Renal cortex interstitium (tissue), 11 donors: Measurements from ENCODE around the gene VAC14. TPM values are rescaled to one million over a fixed set of nuclear protein-coding genes. Genes with fewer than 3 reads are reported as not detected.

Experiments
- DNase-seq, 11 donors: peaks; one replicate each; pipeline ENCODE4 v3.0.0-alpha.2; 2013; ENCODE audit warnings: low read depth in 9 of 11, low spot score in 4 of 11; ENCODE audit errors: extremely low read depth in 1 of 11
- polyA plus RNA-seq, 3 donors: library from polyadenylated mRNA; unstranded; fragments of 120-200 nt; gene quantifications; one replicate each; pipeline ENCODE4 v1.2.1, GENCODE V29; 2013; ENCODE audit not compliant: insufficient read length in 3 of 3

VAC14 gene
- polyA plus RNA-seq, 3 donors, result 38.3 to 44.0 (median 44.0) TPM

GRCh38 chr16:70663524-70664324 is 137.2 kb downstream of the VAC14 start:
- no peak for DNase-seq

GRCh38 chr16:70662991-70663523 is 137.9 kb downstream of the VAC14 start:
- DNase-seq, result no peak

GRCh38 chr16:70661918-70662641 is 138.9 kb downstream of the VAC14 start:
- DNase-seq, result no peak

- DNase-seq, result no peak
These were observed 139.4 kb downstream of the VAC14 start for GRCh38 chr16:70661534-70661917.

- no peak for DNase-seq
These were observed 140.1 kb downstream of the VAC14 start for GRCh38 chr16:70660672-70661350.

GRCh38 chr16:70659953-70660671 is 140.8 kb downstream of the VAC14 start:
- no peak for DNase-seq

- DNase-seq, result no peak
These were observed 141.4 kb downstream of the VAC14 start for GRCh38 chr16:70659546-70659945.

GRCh38 chr16:70658921-70659320 is 142.0 kb downstream of the VAC14 start:
- DNase-seq, result no peak

GRCh38 chr16:70657956-70658355 is 143.0 kb downstream of the VAC14 start:
- DNase-seq, result no peak

- DNase-seq, result no peak
These were observed 144.2 kb downstream of the VAC14 start for GRCh38 chr16:70656712-70657263.

- no peak for DNase-seq
These were observed 144.8 kb downstream of the VAC14 start for GRCh38 chr16:70656065-70656711.

- DNase-seq, result peak; percentile 62 to 90 (median 82)
These were observed 146.9 kb downstream of the VAC14 start for GRCh38 chr16:70653809-70654771.

GRCh38 chr16:70653406-70653805 is 147.6 kb downstream of the VAC14 start:
- DNase-seq, result no peak

- DNase-seq, result no peak
These were observed 148.6 kb downstream of the VAC14 start for GRCh38 chr16:70652322-70652721.

GRCh38 chr16:70651524-70651923 is 149.4 kb downstream of the VAC14 start:
- no peak for DNase-seq

- DNase-seq, result no peak
These were observed 150.7 kb downstream of the VAC14 start for GRCh38 chr16:70650216-70650615.

- DNase-seq, result no peak
These were observed 151.7 kb downstream of the VAC14 start for GRCh38 chr16:70649300-70649699.
